Left renal pelvis (tissue), 4 donors: ENCODE data around the gene INPP4A. TPM values are rescaled to one million over a fixed set of nuclear protein-coding genes. Genes with fewer than 3 reads are reported as not detected.
A peak's percentile ranks its signal among the peaks of the same experiment; 100 is the strongest.
"Not testable (repeated sequence)": the region's sequence is repeated elsewhere in the genome, so short reads cannot be mapped to it uniquely, and the experiment has no call there.

ENCODE experiments used
- DNase-seq, 4 donors: peaks; one replicate each; pipeline ENCODE4 v3.0.0-alpha.2; 2013; ENCODE audit warnings: low read depth in 4 of 4, low spot score in 3 of 4
- polyA plus RNA-seq, 4 donors: library from polyadenylated mRNA; unstranded; fragments of 120-200 nt; gene quantifications; one replicate each; pipeline ENCODE4 v1.2.1, GENCODE V29; 2013; ENCODE audit not compliant: insufficient read length in 4 of 4

The INPP4A gene
- polyA plus RNA-seq, 4 donors = 19.1 to 28.2 (median 23.7) TPM

DNA sequence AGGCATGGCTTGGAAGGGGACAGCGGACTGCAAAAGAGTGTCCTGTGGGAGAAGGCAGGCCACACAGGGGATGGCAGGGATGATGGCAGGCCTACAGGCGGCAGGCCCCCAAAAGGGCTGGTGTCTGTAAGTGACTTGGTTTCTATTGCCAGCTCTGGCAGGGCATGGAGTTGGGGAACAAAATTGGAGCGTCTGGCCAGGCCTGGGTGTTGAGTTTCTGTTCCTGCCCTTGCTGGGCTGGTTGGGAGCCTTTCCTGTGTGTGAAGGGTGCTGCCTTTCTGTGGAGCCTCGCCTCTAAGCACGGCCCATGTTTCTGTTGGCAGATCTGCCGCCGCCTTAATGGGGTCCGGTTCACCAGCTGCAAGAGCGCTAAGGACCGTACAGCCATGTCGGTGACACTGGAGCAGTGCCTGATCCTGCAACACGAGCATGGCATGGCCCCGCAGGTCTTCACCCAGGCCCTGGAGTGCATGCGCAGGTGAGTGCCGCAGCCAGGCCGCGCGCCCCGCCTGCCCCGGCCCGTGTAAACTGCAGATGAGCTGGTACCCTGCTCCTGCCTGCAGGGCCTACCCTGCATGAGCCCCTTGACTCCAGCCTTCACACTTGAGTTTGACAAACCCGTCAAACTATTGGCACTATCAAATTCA is 132.1 kb downstream of the INPP4A start:
- DNase-seq = no peak

DNA sequence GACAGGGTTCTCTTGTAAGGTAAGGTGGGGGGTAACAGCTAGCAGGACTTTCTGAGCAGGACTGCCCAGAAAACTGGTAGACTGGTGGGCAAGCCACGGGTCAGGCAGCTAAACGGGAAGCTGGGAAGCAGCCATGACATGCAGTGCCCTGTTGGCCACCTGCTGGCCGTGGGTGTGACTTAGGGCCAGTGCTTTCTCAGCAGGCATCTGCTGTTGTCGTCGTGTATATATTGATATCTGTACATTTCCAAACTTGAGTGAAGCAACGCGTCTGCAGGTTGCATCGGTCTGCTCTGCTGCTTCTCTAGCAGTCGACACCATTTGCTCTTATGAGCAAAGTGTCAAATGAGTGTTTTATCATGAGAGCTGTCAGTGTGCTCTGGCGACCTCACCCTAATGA is 132.7 kb downstream of the INPP4A start:
- no peak for DNase-seq

DNA sequence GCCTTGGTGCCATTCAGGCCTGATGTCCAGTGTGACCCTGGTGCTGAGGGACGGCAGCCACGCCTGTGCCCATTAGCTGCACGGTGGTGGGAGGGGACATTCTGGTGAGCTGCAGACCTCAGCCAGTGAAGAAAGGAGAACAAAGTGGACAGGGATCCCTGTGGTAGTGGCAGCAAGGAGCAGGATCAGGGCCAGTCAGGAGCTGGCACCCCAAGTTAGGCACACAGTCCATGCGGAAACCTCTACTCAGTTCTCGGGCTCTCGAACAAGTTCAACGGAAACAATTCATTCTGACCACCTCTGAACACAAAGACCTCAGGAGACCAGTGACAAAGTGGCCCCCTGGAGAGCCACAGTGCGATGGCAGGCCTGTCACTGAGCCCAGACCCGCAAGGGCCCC is 133.6 kb downstream of the INPP4A start:
- no peak for DNase-seq

DNA sequence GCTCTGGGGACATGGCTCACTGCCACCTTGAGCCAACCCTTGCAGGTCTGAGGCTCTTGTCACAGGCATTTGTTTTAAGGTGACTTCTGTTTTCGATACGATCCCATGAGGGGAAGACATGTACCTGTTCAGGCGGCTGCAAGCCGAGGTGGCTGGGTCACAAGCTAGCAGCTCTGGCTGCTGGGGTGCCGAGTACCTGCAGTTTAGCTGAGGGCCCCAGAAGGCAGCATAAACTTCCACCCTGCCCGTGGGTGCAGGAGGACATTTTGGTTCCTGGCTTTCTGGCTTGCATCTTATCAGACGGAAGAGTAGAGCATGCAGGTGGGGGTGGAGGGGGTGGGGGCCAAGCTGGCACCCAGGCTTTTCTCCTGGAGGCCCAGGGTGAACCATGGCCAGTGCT is 135.3 kb downstream of the INPP4A start:
- no peak for DNase-seq

- DNase-seq = no peak
Observed at GRCh38 chr2:98580656-98581284, 136.1 kb downstream of the INPP4A start.

DNA sequence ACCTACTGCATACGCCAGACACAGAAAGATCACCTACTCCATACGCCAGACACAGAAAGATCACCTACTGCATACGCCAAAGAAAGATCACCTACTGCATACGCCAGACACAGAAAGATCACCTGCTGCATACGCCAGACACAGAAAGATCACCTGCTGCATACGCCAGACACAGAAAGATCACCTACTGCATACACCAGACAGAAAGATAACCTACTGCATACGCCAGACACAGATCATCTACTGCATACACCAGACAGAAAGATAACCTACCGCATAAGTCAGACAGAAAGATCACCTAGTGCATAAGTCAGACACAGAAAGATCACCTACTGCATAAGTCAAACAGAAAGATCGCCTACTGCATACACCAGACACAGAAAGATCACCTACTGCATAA is 137.9 kb downstream of the INPP4A start:
- no peak for DNase-seq

DNA sequence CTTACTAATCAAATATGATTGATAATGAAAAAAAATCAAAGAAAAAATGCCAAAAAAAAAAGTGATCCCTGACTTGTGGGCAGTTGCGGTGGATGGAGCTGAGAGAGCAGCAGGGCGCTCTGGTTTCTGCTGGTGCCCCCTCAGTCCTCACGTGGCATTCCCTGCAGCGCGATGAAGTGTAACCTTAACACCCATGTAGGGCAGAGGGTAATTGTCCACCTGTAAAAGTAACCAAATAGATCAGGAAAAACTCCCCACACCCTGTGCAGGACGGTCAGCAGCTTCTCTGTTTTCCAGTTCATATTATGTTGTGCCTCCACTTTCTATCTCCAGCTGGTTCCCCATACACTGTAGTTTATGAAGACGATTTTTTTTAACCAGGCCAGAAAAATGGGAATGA is 138.6 kb downstream of the INPP4A start:
- DNase-seq = peak in 1 of 4 donors; percentile 8

GRCh38 chr2:98583816-98584618 is 139.4 kb downstream of the INPP4A start:
- DNase-seq = no peak

- DNase-seq = no peak
Observed at GRCh38 chr2:98585386-98585785, 140.7 kb downstream of the INPP4A start.

GRCh38 chr2:98586551-98587140 is 142.0 kb downstream of the INPP4A start:
- no peak for DNase-seq

DNA sequence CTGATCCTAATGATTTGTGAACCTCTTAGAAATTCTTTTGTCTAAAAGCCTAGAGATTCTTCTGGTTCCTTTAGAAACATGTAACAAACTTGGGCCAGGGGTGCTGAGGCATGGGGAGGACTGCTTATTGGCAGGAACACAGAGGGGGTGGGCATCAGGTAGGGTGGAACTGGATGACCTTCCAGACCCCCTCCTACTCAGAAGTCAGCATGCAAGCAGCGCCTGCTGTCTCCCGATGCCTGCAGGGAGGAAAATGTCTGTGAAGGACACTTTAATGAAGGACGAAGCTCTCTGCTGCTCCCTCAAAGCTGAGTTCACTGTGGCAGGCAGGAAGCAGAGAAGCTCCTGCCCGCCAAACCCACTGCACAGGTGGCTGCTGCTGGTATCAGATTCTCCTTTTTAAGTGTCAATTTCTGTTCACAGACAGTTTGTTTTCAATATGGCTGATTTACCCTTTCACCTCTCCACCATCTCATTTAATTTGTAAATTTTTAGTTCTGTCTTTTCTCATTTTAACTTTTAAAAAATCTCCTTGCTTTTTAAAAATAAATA is 144.3 kb downstream of the INPP4A start:
- DNase-seq = no peak

DNA sequence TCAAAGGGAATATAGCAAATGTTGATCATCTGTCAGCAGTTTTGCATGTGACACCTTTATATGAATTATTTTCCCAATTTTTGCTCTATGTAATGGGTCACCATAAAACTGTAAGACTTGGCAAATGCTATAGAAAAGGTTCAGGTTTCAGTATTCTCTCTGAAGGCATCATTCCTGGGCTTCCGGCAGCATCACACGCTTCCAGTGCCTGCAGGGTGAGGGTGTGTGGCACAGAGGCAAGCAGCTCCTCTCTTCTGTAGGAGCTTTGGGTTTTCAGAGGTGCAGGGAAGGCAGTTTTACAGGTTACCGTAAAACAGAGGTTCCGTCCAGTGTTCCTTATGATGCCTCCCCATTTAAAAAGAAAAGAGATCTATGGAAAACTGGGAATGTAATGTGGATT is 144.8 kb downstream of the INPP4A start:
- DNase-seq = no peak

DNA sequence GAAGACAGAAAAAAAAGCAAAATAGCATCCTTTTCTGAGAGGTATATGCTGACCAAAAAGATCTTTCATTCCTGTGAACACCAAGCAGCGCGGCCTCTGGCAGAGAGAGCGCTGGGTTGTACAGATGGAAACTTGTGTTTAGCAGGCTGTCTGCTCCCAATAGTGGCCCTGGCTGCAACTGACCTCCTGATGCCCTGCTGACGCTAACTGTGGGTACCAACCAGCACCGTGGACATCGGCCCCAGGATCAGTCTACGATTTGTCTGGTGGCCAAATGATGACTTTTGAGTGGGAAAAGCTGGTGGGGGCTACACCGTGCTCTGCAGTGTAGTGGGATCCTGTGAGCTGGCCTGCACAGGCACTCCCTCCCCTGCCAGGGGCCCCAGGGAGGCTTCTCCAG is 147.9 kb downstream of the INPP4A start:
- no peak for DNase-seq

- DNase-seq = not testable (repeated sequence)
Observed at GRCh38 chr2:98594665-98595064, 150.0 kb downstream of the INPP4A start.

DNA sequence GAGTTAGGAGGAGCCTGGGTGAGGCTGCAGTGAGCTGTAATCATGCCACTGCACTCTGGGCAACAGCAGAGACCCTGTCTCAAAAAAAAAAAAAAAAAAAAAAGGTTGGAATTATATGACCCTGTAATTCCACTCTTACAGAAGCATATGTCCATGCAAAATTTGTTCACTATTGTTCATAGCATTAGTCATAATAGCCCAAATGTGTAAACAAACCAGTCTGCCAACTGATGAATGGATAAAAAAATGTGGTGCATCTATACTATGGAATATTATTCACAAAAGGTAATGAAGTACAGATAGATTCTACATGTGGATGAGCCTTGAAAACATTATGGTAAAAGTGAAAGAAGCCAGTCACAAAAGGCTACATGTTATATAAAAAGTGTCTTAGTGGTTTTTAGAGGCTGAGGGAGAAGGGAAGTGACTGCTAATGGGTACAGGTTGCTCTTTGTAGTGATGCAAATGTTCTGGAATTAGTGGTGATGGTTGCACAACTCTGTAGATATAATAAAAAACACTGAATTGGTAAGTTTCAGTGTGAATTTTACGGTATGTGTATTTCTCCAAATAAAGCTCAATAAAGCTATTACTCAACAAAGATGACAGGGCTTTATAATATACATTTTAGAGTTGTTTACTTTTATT is 154.2 kb downstream of the INPP4A start:
- no peak for DNase-seq

DNA sequence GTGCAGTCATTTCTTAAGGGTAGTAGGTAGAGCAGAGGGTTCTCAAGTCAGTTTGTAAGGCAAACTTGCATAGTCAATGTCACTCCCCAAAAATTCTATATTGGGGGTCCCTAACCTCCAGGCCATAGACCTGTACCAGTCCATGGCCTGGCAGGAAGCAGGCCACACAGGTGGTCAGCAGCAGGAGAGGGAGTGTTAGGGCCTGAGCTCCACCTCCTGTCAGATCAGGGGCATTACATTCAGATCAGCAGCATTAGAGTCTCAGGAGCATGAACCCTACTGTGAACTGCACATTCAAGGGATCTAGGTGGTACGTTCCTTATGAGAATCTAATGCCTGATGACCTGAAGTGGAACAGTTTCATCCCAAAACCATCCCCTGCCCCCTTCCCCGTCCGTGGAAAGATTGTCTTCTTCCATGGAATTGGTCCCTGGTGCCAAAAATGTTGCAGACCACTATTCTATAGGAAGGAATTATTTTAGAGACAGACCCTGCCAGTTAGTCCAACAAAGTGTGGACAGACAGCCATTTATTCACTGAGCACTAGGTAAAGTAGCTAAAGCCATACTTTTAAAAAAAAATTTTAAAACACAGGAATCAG is 157.0 kb downstream of the INPP4A start:
- DNase-seq = no peak

DNA sequence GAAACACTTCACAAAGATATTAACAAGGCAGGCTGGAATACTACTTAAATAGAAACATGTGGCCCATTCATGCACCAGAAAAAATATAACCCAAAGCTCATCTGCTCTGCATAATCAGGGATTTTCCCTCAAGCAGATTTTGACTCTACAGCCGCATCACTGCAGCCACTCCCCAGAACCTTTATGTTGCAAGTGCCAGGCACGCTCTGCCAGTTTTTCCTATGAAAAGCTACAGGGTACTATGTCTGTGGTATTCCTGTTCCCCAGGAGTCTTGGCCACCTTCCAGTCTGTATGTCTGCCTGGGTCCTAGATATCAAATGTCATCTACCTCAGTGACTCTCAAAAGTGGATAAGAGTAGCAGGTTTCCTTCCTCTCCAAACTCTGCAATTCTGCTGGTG is 159.9 kb downstream of the INPP4A start:
- DNase-seq = no peak

DNA sequence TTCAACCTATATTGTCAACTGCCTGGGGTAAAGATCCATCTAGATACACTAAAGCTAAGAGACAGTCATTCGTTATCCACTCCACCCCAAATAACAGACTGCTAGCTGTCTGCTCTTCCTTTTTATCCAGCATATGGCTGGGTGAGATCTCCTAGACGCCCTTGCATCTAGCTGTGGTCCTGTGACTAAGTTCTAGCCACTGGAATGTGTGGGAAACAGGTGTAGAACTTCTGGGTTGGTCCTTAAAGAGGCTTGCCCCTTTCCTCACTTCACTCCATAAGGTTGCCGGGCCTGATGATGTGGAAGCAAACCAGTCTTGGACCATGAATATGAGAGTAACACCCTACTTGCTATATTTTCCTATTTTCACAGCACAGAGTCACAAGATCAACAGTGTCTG is 160.4 kb downstream of the INPP4A start:
- no peak for DNase-seq

- no peak for DNase-seq
Observed at GRCh38 chr2:98606431-98606830, 161.8 kb downstream of the INPP4A start.

DNA sequence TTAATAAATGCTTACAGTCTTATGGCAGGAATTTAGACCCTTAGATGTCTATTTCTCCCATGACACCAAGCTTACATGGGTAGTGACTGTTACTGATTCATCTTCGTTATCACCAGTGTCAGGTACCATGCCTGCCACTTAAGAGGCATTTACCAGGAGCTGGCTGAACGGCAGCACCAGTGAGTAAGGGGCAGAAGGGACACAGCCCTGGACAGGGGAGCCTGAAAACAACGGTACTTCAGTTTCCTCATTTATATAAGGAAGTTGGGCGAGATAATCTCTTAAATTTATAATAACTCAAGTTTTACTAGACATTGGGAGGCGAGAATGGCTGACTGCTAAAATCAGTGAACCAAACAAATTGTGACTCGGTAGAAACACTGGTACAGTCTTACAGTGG is 162.4 kb downstream of the INPP4A start:
- no peak for DNase-seq
